ENCODE measurements around the gene NT5C2.
A peak's percentile ranks its signal among the peaks of the same experiment; 100 is the strongest.
"Not testable (repeated sequence)": the region's sequence is repeated elsewhere in the genome, so short reads cannot be mapped to it uniquely, and the experiment has no call there.

Gene NT5C2

GRCh38 chr10:103193820-103194529 is 903 bp upstream of the NT5C2 start:
- Histone ChIP-seq H2AFZ (ENCODE audit: low read depth, low read length) (peak overlapping the region; percentile 82), H3K9ac (ENCODE audit: low read depth, low read length) (peak overlapping the region; percentile 88), H3K27ac (ENCODE audit: low read length) (peak overlapping the region; percentile 34; the same call in 1 of the 2 replicates), H3K36me3 (ENCODE audit: insufficient read depth, low read length) (peaks cover 11% of the 10 kb centered on the region), H3K4me3 (ENCODE audit: low read depth in 1 of 2, low read length in 2 of 2) (peak overlapping the region in 1 of 2 experiments; percentile 83; a peak in 2 of 4 replicates), H3K27me3 (ENCODE audit: insufficient read depth, low read length, poor library complexity) (no peaks in the 10 kb centered on the region), H4K20me1 (ENCODE audit: insufficient read depth, low read length) (peaks cover 16% of the 10 kb centered on the region; the same call in 1 of the 2 replicates), H3K4me2 (ENCODE audit: insufficient read depth, low read length) (peak overlapping the region; percentile 71), H3K79me2 (ENCODE audit: insufficient read depth, low read length) (peaks cover 40% of the 10 kb centered on the region), H3K9me3 (ENCODE audit: insufficient read depth, low read length, severe bottlenecking) (no peaks in the 10 kb centered on the region), H3K4me1 (ENCODE audit: insufficient read depth, low read length) (peaks cover 28% of the 10 kb centered on the region)
- no peak for ATAC-seq (ENCODE audit: insufficient read depth, low read depth)
- TF ChIP-seq CTCF (IDR thresholded peaks at IDR 0.05; ENCODE audit: borderline replicate concordance, extremely low read depth, low read length, poor library complexity, severe bottlenecking) (no peak), EZH2 (IDR thresholded peaks at IDR 0.05; ENCODE audit: borderline replicate concordance, low read depth, low read length, severe bottlenecking) (no peak)
- no peak for DNase-seq

- H3K79me2 ChIP-seq (ENCODE audit: insufficient read depth, low read length): peaks cover 54% of the 10 kb centered on the region
- peak overlapping the region; percentile 63 for H3K4me2 ChIP-seq (ENCODE audit: insufficient read depth, low read length)
- peak overlapping the region; percentile 88 for H3K9ac ChIP-seq (ENCODE audit: low read depth, low read length)
- H3K9me3 ChIP-seq (ENCODE audit: insufficient read depth, low read length, severe bottlenecking): no peaks in the 10 kb centered on the region
- peak overlapping the region; percentile 73 to 83 for H3K4me3 ChIP-seq (ENCODE audit: low read depth in 1 of 2, low read length in 2 of 2)
- peaks cover 17% of the 10 kb centered on the region for H3K36me3 ChIP-seq (ENCODE audit: insufficient read depth, low read length)
- H3K27me3 ChIP-seq (ENCODE audit: insufficient read depth, low read length, poor library complexity): no peaks in the 10 kb centered on the region
- peaks cover 22% of the 10 kb centered on the region; the same call in 1 of the 2 replicates for H4K20me1 ChIP-seq (ENCODE audit: insufficient read depth, low read length)
- H3K27ac ChIP-seq (ENCODE audit: low read length): peak overlapping the region; percentile 97
- H2AFZ ChIP-seq (ENCODE audit: low read depth, low read length): peak overlapping the region; percentile 81
- peak; percentile 73 for DNase-seq
- peak; percentile 68 for ATAC-seq (ENCODE audit: insufficient read depth, low read depth)
- peaks cover 42% of the 10 kb centered on the region for H3K4me1 ChIP-seq (ENCODE audit: insufficient read depth, low read length)
- no peak for TF ChIP-seq EZH2 (IDR thresholded peaks at IDR 0.05; ENCODE audit: borderline replicate concordance, low read depth, low read length, severe bottlenecking)
- TF ChIP-seq CTCF (IDR thresholded peaks at IDR 0.05; ENCODE audit: borderline replicate concordance, extremely low read depth, low read length, poor library complexity, severe bottlenecking): no peak
These were observed 493 bp downstream of the NT5C2 start for GRCh38 chr10:103192451-103193106.

GRCh38 chr10:103192089-103192450 is 1.0 kb downstream of the NT5C2 start:
- peak overlapping the region; percentile 97 for H3K27ac ChIP-seq (ENCODE audit: low read length)
- DNase-seq: peak; percentile 36
- H3K79me2 ChIP-seq (ENCODE audit: insufficient read depth, low read length): peaks cover 59% of the 10 kb centered on the region

GRCh38 chr10:103191198-103191597 is 1.9 kb downstream of the NT5C2 start:
- H3K4me2 ChIP-seq (ENCODE audit: insufficient read depth, low read length): peak overlapping the region; percentile 63
- not testable (repeated sequence) for H3K9me3 ChIP-seq (ENCODE audit: insufficient read depth, low read length, severe bottlenecking); DNase-seq; H2AFZ ChIP-seq (ENCODE audit: low read depth, low read length); H3K27me3 ChIP-seq (ENCODE audit: insufficient read depth, low read length, poor library complexity); ATAC-seq (ENCODE audit: insufficient read depth, low read depth)
- peaks cover 24% of the 10 kb centered on the region for H3K36me3 ChIP-seq (ENCODE audit: insufficient read depth, low read length)
- H3K79me2 ChIP-seq (ENCODE audit: insufficient read depth, low read length): peaks cover 68% of the 10 kb centered on the region
- H3K4me1 ChIP-seq (ENCODE audit: insufficient read depth, low read length): peaks cover 53% of the 10 kb centered on the region
- peak overlapping the region; percentile 73 to 83; a peak in 3 of 4 replicates for H3K4me3 ChIP-seq (ENCODE audit: low read depth in 1 of 2, low read length in 2 of 2)
- H4K20me1 ChIP-seq (ENCODE audit: insufficient read depth, low read length): peaks cover 27% of the 10 kb centered on the region; the same call in 1 of the 2 replicates
- peak overlapping the region; percentile 88 for H3K9ac ChIP-seq (ENCODE audit: low read depth, low read length)
- peak overlapping the region; percentile 97 for H3K27ac ChIP-seq (ENCODE audit: low read length)

More at GRCh38 chr10:103192089-103192450, 1.0 kb downstream of the NT5C2 start:
- TF ChIP-seq CTCF (IDR thresholded peaks at IDR 0.05; ENCODE audit: borderline replicate concordance, extremely low read depth, low read length, poor library complexity, severe bottlenecking) (no peak), EZH2 (IDR thresholded peaks at IDR 0.05; ENCODE audit: borderline replicate concordance, low read depth, low read length, severe bottlenecking) (no peak)
- Histone ChIP-seq H3K4me3 (ENCODE audit: low read depth in 1 of 2, low read length in 2 of 2) (peak overlapping the region; percentile 73 to 83), H3K36me3 (ENCODE audit: insufficient read depth, low read length) (peaks cover 17% of the 10 kb centered on the region), H3K4me1 (ENCODE audit: insufficient read depth, low read length) (peaks cover 45% of the 10 kb centered on the region), H3K27me3 (ENCODE audit: insufficient read depth, low read length, poor library complexity) (no peaks in the 10 kb centered on the region), H2AFZ (ENCODE audit: low read depth, low read length) (peak overlapping the region; percentile 81), H3K9ac (ENCODE audit: low read depth, low read length) (peak overlapping the region; percentile 88), H3K9me3 (ENCODE audit: insufficient read depth, low read length, severe bottlenecking) (no peaks in the 10 kb centered on the region), H3K4me2 (ENCODE audit: insufficient read depth, low read length) (peak overlapping the region; percentile 63), H4K20me1 (ENCODE audit: insufficient read depth, low read length) (peaks cover 22% of the 10 kb centered on the region; the same call in 1 of the 2 replicates)
- 0 out of 3 replicates have a peak, but pooled peaks have one; percentile 23 for ATAC-seq (ENCODE audit: insufficient read depth, low read depth)

Measured in DND-41 (cell line).